Activated CD4-positive, CD25-positive, alpha-beta regulatory T cell treated with anti-CD3 and anti-CD28 coated beads, Interleukin-2, amount 50 U/mL, for 72 hours (primary cell): ENCODE measurements around the gene TXNDC16.

ENCODE experiments used
- DNase-seq: peaks from one replicate; pipeline ENCODE4 v3.0.0; 2021

The TXNDC16 gene

GRCh38 chr14:52443506-52443905 is 108.8 kb downstream of the TXNDC16 start:
- no peak for DNase-seq

GRCh38 chr14:52442602-52443001 is 109.7 kb downstream of the TXNDC16 start:
- DNase-seq = no peak

GRCh38 chr14:52442166-52442565 is 110.1 kb downstream of the TXNDC16 start:
- DNase-seq = no peak

GRCh38 chr14:52439476-52439875 is 112.8 kb downstream of the TXNDC16 start:
- no peak for DNase-seq

- DNase-seq = no peak
Observed at GRCh38 chr14:52434955-52435354, 117.3 kb downstream of the TXNDC16 start.

GRCh38 chr14:52430474-52430873 is 121.8 kb downstream of the TXNDC16 start:
- DNase-seq = no peak

GRCh38 chr14:52429451-52429850 is 122.9 kb downstream of the TXNDC16 start:
- no peak for DNase-seq

- no peak for DNase-seq
Observed at GRCh38 chr14:52427460-52427859, 124.8 kb downstream of the TXNDC16 start.

GRCh38 chr14:52422650-52423356 is 129.5 kb downstream of the TXNDC16 start:
- DNase-seq = no peak

GRCh38 chr14:52417139-52417538 is 135.2 kb downstream of the TXNDC16 start:
- no peak for DNase-seq

- no peak for DNase-seq
Observed at GRCh38 chr14:52413729-52414408, 138.4 kb downstream of the TXNDC16 start.

- no peak for DNase-seq
Observed at GRCh38 chr14:52412426-52412825, 139.9 kb downstream of the TXNDC16 start.

- no peak for DNase-seq
Observed at GRCh38 chr14:52405314-52405713, 147.0 kb downstream of the TXNDC16 start.

- no peak for DNase-seq
Observed at GRCh38 chr14:52402812-52403526, 149.3 kb downstream of the TXNDC16 start.

- DNase-seq = no peak
Observed at GRCh38 chr14:52400846-52401245, 151.5 kb downstream of the TXNDC16 start.

- DNase-seq = no peak
Observed at GRCh38 chr14:52399921-52400595, 152.2 kb downstream of the TXNDC16 start.

- no peak for DNase-seq
Observed at GRCh38 chr14:52399104-52399503, 153.2 kb downstream of the TXNDC16 start.

GRCh38 chr14:52397844-52398243 is 154.5 kb downstream of the TXNDC16 start:
- no peak for DNase-seq

- no peak for DNase-seq
Observed at GRCh38 chr14:52395728-52396127, 156.6 kb downstream of the TXNDC16 start.

GRCh38 chr14:52391881-52392615 is 160.3 kb downstream of the TXNDC16 start:
- no peak for DNase-seq
